GM04504 (cell line): ENCODE results near the gene SPRED2.
A peak's percentile ranks its signal among the peaks of the same experiment; 100 is the strongest.
"Not testable (repeated sequence)": the region's sequence is repeated elsewhere in the genome, so short reads cannot be mapped to it uniquely, and the experiment has no call there.

ENCODE experiments used
- DNase-seq: peaks from one replicate; pipeline ENCODE4 v3.0.0-alpha.2; 2012; ENCODE audit warnings: low read depth

The SPRED2 gene

GRCh38 chr2:65340898-65341681 is 91.3 kb downstream of the SPRED2 start:
- no peak for DNase-seq

DNA sequence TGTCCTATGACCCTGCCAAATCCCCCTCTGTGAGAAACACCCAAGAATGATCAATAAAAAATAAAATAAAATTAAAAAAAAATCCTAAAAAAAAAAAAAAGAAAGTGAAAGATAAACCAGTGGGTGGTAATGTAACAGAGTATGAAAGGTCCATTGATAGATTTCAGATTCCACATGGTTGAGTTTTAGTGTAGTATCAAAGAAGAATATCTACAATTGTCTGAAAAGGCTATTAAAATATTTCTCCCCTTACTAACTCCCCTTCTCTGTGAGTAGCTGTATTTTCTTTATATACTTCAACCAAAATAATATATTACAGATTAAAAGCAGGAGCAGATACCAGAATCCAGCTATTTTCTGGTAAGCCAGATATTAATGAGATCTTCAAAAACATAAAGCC is 92.8 kb downstream of the SPRED2 start:
- no peak for DNase-seq

- DNase-seq = not testable (repeated sequence)
These were observed 93.4 kb downstream of the SPRED2 start for GRCh38 chr2:65338830-65339495.

DNA sequence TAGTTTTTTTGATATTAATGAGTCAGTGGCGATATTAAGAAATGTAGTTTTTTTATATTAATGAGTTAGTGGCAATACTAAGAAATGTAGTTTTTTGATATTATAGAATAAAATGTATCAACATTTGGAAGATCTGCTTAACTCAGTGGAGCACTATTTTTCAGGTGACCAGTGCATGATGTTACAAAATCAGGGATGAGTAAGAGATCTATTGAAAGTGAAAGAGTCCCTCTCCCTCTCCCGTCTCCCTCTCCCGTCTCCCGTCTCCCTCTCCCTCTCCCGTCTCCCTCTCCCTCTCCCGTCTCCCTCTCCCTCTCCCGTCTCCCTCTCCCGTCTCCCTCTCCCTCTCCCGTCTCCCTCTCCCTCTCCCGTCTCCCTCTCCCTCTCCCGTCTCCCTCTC is 94.5 kb downstream of the SPRED2 start:
- DNase-seq = not testable (repeated sequence)

GRCh38 chr2:65334714-65335113 is 97.7 kb downstream of the SPRED2 start:
- DNase-seq = no peak

DNA sequence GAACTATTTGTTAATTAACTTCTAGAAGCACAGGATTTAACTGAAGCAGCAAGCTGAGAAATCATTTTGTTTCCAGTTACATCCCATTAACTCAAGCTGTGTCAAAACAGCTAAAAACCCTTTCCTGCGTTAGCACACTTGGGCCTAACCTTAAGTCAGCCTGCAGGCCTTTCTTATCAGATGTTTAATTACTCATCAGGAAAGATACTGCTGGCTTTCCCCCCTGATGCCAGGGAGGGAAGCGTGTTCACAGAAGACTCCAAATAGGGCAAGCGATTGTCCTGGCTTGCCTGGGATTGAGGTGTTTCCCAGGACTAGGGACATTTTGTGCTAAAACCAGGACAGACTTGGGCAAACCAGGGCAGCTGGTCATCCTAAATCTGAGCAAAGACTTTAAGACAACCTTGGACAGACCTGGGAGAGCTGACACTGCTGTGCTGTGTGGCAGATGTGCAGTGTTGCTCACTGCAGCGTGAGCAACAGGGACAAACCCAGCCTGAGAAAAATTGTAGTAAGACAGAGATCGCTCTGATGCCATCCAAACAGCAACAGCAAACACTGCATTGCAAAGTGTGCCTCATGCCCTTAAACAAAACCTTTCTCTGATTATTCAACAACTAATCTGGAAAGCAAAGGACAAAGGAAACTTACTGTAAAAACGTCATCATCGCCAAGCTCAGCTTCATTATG is 100.9 kb downstream of the SPRED2 start:
- DNase-seq = no peak

DNA sequence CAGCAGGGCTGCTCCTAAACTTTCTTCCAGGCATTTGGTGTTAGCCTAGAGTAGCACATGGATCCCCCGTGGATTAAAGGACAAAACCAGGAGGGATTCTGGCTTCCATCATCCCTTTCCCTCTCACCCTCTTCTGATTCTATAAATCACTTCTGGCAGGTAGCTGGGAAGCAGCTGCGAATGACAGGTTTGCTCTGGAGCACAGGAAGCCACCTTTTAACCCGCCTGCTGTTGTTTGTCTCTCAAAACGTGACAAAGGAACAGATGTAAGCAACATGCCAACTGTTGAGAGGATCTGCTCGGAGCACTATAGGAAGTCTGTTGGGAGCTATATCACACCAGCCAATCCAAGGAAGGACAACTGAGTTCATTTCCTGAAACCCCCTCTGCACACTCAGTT is 102.9 kb downstream of the SPRED2 start:
- no peak for DNase-seq

DNA sequence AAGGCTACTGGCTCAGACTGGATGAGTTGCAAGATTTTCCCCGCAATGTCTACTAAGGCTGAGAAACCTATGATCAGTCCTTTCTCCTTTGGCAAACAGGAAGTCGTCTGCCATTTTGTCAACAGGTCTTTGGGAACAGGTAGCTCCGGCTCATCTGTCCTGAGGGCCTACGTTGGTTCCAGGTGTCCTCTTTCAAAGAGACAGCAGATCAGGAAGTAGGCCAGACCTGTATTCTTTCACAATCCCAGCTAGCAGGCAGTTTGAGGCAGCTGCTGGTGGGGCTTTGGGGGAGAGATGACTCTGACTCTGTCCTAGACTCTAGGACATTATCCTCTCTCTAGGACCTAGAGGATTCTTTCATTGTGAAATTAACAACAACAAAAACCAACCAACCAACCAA is 106.1 kb downstream of the SPRED2 start:
- DNase-seq = no peak

DNA sequence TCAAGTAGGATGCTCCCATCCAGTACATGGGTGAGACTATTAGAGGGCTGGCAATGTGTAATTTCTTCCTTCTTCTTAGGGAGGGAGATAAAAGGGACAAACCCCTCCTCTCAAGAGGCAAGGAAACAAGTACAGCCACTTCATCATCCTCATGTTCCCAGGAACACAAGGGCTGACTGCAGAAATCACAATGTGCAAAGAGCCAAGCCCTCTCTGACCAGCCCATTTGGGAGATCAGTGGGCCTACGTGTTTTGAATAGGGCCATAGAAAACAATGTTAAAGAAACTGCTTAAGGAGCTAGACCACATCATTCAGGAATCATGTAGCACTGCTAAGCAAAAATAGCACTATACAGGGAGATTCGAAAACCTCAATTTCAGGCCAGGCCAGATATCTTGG is 107.3 kb downstream of the SPRED2 start:
- DNase-seq = no peak

DNA sequence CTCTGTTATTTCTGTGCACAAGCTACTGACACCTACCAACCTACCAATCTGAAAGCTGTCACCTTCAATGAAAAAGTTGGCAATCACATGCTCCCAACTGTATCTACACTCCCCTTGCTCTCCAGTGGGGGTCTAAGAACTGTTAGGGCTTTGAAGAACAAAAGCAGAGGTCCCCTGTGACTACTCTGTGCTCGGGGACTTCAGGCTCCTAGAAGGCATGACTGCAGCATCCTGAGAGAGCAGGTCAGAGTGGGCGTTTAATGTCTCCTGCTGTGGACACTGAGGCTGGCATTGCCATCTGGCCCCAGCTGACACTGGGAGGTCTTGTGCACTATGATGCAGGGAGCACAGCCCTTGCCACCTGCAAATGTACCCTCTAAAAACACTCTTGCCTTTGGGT is 111.5 kb downstream of the SPRED2 start:
- DNase-seq = no peak

DNA sequence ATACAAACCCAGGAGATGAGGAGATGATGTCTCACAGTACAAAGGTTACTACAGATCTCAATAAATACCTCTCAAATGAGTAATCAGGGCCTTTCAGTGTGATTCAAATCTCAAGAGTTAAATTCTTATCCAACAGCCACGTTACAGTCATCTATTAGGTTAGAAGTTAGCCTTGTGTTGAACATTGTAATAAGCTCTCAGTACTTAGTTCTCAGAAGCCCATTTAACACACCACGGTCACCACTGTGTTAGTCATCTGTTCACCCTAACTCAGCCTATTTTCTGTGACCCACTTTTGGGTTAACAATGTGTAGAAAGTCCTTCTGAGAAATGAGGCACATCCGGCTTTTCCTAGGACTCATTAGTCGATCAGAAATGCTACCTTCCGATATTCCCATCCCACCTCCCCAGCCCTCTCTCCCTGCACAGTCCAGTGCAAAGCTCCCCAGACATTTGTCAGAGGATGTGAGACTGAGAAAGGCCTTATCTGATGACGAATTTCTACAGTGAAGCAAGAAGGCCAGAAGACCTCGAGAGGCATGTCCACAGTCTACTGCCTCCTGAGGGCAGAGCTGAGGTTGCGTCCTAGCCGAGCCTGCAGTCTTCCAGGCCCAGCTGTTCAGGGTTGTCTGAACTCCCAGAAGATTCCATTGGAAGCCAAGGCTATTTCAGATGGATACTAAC is 112.2 kb downstream of the SPRED2 start:
- DNase-seq = peak; percentile 75

GRCh38 chr2:65319674-65320041 is 112.7 kb downstream of the SPRED2 start:
- DNase-seq = no peak

DNA sequence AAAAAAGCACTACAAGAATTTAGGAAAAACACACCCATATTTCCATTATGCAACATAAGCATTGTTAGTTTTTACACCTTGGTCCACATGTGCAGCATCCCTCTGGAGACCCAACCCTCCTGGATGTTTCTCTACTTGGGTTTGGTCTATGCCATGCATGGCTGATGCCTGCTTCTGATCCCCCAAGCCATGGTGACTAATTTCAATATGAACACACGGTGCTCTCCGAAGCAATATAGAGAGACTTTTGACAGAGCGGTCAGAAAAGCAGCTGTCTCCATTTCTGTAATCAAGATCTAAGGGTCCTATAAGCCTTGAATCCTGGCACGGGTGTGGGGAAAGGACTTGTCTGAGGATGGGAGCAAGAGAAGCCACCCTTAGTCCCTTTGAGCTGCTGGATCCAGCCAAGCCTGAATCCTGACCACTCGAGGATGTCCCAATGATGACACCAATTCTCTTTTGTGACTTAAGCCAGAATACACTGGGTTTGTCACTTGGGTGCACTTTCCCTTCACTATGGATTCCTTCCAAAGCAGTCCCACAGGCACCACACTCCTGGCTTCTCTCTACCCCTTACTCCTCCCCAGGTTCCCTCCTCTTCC is 113.2 kb downstream of the SPRED2 start:
- no peak for DNase-seq

DNA sequence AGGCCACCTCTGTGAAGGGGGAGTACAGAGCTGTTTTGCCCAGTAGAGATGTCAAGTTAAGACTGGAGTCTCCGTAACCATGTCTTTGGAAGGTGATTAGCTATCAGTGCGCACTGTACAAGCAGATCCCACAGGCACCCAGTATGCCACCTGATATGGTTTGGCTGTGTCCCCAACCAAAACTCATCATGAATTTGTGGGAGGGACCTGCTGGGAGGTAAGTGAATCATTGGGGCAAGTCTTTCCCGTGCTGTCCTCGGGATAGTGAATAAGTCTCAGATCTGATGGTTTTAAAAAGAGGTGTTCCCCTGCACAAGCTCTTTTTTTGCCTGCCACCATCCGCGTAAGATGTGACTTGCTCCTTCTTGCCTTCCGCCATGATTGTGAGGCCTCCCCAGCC is 114.6 kb downstream of the SPRED2 start:
- no peak for DNase-seq

GRCh38 chr2:65317351-65317750 is 115.0 kb downstream of the SPRED2 start:
- DNase-seq = not testable (repeated sequence)

DNA sequence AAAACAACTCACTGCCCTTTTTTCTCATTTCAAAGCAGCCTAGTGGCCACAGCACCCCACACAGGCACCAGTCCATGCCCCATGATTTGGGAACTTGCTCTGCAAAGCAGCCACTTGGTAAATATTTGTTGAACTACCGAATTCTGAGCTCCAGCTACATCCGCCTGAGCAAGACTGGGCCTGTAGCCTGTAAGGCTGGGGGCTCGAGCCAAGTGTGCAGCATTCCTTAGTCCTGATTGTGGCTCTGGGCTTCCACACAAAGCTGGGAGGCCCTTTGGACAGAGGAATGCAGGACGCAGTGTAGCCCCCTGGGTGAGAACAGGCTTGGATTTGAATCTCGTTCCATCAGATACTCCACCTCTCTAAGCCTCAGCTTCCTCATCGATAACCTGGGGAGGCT is 116.3 kb downstream of the SPRED2 start:
- DNase-seq = no peak

DNA sequence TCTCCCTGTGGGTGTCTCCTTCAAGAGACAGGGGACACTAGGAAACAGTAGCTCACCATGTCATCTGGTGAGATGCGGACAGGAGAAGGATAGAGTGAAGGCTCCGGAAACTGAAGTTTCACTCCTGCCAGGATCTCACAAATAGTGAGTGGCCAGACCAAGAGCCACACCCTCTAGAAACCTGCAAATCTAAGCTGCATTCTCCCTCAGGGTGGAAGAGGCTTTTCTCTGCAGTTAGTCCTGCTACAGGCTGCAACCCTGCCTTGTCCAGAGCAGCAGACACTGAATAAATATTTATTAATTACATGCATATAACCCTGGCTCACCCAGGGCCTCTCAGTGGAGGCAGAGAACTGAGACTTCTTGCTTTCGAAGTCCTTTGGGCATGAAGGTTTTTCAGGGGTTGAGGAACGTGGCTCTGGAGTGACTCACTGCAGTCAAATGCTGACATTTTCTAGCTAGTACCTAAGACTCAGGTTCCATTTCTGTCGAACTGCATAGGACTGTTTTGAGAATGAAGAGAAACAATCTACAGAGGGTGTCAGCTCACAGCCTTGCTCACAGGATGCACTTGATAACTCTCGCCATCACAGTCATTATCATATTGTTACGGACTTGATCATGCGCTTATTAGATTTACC is 117.5 kb downstream of the SPRED2 start:
- no peak for DNase-seq

GRCh38 chr2:65313954-65314256 is 118.5 kb downstream of the SPRED2 start:
- DNase-seq = no peak

- no peak for DNase-seq
These were observed 119.1 kb downstream of the SPRED2 start for GRCh38 chr2:65313126-65313953.

- no peak for DNase-seq
These were observed 120.8 kb downstream of the SPRED2 start for GRCh38 chr2:65311596-65311995.

GRCh38 chr2:65311049-65311448 is 121.3 kb downstream of the SPRED2 start:
- no peak for DNase-seq
